HG03432 (cell line): Measurements from ENCODE around the gene ZNF98.

Experiments used
- ATAC-seq: cut with Tn5 transposase; IDR thresholded peaks from one replicate; pipeline ENCODE4 v1.9.1; 2021; ENCODE audit warnings: mild to moderate bottlenecking, moderate library complexity; ENCODE audit not compliant: unreplicated experiment

The ZNF98 gene

GRCh38 chr19:22422211-22422610 lies at the start of gene ZNF98:
ZNF98 (minus strand) TSS chr19:22422346; CDS start chr19:22422224, 122 bp downstream.
- no peak for ATAC-seq

GRCh38 chr19:22446605-22447004 lies 24.5 kb upstream of the ZNF98 start:
- ATAC-seq = no peak

- no peak for ATAC-seq
Observed at GRCh38 chr19:22438011-22438410, 15.9 kb upstream of the ZNF98 start.

- no peak for ATAC-seq
Observed at GRCh38 chr19:22427960-22428913, 6.1 kb upstream of the ZNF98 start.

GRCh38 chr19:22427547-22427946 lies 5.4 kb upstream of the ZNF98 start:
- ATAC-seq = no peak

GRCh38 chr19:22426901-22427300 lies 4.8 kb upstream of the ZNF98 start:
- no peak for ATAC-seq

- ATAC-seq = no peak
Observed at GRCh38 chr19:22421797-22422196, 349 bp downstream of the ZNF98 start.

- ATAC-seq = no peak
Observed at GRCh38 chr19:22354665-22355064, 67.5 kb downstream of the ZNF98 start.
